Midbrain (tissue), 1 donor: ENCODE results near the gene DIS3L2.
"Not testable (repeated sequence)": the region's sequence is repeated elsewhere in the genome, so short reads cannot be mapped to it uniquely, and the experiment has no call there.

Experiments used
- DNase-seq: peaks from one replicate; lab custom pipeline; 2025; lab: John Stamatoyannopoulos, UW

Gene DIS3L2

DNA sequence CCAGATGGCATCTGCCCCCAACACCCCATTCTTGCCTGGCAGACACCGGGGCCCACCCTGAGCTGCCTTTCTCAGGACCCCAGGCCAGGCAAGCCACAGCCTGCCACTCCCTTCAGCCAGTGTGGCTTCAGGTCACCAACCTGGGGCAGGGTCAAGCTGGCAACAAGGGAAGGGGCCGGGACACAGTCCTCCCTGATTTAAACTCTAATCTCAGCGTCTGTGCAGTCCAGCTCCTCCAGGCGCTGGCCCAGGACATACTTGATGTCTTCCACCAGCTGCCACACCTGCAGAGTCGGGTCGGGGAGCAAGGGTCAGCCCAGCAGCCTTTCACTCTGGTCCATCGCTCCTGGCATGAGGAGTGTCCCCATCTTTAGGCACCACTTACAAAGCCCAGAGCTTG, 388.0 kb downstream of the DIS3L2 start:
- DNase-seq: no peak

DNA sequence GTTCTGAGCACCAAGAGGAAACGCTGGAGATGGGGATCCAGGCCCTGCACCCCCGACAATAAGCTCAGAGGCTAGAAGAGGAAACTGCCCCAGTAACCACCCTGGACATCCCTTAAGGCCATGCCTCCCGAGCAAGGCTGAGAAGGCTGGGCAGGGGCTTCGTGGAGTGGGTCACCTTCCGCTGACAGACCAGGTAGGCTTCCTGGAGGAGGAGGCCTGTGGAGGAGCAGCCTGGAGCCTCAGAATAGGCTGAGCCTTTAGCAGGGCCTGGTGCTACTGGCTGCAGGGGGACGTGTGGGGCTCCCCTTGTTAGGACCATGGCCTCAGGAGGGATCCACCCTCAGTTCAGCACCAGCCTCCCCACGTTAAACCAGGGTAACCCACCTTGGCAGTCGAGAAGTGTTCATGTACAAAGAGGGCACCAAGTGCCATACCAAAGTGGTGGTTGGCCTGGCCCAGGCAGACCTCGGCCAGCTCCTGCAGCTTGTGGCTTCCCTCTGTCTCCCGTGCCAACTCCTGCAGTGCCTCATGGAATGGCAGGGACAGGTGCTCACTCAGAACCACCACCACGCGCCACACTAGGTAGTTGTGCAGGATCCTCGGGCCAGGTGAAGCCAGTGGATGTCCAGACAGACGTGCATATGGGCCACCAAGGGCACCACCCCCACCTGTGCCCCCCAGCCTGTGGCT, 388.6 kb downstream of the DIS3L2 start:
- DNase-seq: no peak

DNA sequence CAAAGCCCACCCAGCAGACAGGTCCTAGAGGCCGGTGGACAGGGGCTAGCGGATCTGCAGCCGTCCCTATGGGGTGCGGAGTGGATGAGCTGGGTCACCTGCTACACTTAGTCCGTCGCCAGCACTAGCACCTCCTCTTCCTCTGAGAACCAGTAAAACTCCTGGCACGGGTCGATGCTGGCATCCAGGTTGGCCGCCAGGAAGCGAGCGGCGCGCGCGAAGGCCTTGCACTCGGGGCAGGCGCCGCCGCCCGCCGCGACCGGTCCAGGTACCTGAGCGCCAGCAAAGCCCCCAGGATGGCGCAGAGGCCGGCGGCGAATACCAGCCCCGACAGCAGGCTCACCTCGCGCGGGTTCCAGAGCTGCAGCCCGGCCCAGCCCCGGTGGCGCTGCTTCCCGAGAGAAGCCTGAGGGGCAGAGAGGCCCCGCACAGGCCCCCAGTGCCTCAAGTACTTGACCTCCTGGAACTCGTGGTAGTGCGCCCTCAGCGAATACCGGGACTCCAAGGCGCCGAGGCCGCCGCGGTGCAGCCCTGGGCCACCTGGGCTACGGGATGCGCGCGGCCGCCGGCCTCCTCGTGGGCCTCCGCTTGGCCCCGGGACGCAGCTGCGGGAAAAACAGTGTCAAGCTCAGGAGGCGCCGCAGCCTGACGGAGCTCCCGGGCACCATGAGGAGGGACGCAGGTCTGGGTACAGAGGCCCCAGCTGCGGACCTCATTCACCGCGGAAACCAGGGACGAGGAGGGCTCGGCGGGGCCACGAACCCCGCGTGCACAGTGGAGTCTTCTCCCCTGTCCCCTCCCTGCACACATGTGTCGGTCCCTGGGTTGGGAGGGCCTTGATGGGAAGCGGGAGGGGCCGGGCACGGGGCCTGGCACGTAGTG, 389.5 kb downstream of the DIS3L2 start:
- no peak for DNase-seq

DNA sequence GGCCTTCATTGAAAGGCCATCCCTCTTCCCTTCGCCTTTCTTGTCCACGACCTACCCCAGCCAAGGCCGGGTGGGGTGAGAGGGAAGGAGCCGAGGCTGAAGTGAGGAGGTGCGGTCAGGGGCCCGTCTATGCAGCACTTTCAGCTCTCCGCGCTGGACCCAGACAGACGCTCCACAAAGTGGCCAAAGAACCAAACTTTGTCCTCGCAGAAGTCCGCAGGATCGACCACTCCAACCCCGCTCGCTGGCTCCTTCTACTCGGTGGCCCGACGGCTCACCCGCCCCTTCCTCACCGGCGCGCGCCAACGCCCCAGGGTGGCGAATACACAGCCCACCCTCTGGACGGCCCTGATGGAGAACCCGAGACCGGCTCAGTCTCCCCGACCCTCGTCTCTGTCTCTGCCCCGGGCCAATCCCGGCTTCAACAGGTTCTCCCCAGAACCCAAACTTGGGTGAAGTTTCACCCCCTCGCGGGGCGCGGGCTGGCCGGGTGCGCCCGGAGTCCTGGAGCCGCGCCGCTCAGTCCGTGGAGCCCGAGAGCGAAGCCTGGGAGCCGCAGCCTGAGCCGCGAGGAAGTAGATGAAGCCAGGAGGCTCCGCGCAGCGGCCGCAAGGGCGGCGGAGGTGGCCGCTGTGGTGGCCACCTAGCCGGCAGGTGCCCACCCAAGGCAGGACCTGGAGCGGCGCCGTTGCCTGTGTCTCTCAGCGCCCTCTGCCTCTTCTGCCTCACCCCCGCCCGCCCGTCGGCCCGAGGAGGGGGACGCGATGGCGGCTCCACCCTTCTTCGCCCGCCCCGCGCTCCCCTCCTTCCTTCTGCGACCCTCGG, 390.4 kb downstream of the DIS3L2 start:
- DNase-seq: no peak

DNA sequence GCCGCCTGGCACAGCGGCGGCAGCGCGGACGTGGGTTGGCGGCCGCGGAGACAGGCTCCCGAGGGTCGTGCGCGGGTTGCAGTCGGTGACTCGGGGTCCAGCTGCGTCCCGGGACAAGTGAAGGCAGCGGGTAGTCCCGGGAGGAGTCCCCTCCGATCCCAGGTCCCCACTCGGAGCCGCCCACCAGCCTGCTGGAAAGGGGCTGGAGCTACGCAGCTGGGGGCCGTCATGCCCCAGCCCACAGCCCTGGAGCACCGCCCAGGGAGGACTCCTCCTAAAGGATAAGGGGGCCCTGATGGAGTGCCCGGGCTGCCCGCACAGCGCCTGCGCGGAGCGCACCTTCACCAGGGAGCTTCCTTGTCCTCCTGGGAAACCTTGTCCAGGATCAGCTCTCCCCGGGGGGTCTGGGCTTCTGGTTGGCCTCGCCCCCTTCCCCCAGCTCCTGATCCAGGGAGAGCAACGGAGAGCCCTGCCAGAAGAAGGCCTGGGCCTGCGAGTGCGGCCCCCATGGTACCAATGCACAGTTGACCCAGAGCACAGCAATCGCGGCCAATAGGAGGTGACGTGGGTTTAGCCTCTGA, 391.1 kb downstream of the DIS3L2 start:
- DNase-seq: no peak

- DNase-seq: no peak
These were observed 391.6 kb downstream of the DIS3L2 start for GRCh38 chr2:232353096-232353495.

DNA sequence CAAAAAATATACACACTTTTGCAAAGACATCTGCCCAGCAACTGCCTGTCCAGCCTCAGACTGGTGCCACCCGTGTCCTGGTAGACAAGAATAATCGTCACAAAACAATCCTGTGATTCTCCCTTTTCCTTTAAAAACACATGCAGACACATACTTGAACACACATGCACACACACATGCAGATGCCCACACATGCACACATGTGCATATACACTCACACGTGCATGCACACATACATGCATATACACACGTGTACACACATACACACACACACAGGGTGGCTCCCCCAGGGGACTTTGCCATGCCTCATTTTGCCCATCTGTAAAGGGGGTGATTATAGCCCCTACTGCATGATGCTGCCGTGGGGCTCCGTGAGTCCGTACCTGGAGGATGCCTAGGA, 392.1 kb downstream of the DIS3L2 start:
- DNase-seq: no peak

- no peak for DNase-seq
These were observed 392.6 kb downstream of the DIS3L2 start for GRCh38 chr2:232354069-232354468.

DNA sequence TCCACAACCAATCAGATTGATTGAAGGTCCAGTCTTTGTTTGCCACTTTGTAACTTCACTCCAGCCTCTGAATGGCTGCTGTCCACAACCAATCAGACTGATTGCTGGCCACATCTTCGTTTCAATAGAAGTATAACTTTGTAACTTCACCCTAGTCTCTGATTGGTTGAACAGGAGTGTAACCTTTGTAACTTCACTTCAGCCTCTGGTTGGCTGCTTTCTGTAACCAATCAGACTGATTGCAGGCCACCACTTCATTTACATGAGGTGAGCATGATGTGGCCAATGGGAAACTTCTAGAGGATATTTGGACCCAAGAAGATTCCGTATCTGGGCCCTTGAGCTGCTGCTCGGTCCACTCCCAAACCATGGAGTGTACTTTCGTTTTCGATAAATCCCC, 400.1 kb downstream of the DIS3L2 start:
- no peak for DNase-seq

DNA sequence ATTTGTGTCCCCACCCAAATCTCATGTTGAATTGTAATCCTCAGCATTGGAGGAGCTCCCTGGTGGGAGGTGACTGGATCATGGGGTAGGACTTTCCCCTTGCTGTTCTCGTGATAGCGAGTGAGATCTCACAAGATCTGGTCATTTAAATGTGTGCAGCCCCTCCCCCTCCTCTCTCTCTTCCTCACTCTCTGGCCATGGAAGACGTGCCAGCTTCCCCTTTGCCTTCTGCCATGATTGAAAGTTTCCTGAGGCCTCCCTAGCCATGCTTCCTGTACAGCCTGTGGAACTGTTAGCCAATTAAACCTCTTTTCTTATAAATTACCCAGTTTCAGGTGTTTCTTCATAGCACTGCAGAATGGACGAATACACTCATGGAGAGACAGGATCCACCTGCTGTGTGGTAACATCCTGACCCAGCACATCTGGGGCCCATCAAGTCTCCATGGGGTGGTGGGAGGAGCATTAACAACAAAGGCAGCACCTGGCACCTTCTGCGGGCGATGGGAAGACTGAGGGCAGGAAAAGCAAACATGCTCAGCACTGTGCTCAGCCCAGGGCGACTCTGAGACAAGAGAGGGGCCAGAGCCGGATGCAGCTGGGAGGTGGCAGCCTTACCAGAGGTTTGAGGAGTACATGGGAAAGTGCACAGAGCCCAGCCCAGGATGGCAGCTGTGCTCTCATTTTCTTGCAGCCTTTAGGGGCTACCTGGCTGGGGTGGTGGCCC, 400.8 kb downstream of the DIS3L2 start:
- DNase-seq: no peak

DNA sequence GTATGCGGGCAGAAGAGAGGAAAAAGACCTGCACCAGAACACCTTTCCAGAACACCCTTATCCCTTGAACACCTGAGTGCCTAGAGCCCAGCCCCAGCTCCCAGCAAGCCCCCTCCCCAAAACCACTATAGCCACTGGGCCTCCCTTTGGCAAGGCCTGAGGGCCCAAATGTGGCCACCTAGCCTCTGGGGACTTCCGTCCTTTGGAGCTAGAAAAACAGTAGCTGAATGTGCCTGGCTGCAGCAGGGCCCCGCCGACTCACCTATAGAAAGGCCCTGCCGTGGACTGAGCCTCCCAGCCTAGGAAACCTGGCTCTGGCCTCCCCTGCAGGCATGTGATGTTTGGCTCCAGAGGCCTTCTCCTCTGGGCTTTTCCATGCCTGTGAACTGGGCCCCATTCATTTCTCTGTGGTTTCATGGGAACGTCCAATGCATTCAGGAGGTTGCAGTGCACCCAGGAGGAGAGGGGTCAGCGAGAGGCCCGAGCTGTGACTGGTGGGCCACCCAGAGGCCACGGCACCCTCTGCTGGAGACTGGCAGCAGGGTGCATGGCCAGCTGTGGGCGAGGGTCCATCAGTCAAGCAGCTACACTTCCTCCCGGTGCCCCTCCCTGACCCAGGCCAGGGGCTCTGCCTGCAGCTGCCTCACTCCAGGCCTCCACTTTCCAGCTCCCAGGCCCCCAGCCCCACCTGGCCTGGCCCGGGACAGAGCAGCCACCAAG, 401.7 kb downstream of the DIS3L2 start:
- DNase-seq: not testable (repeated sequence)

GRCh38 chr2:232363784-232364615, 402.5 kb downstream of the DIS3L2 start:
- DNase-seq: no peak

- DNase-seq: not testable (repeated sequence)
These were observed 403.5 kb downstream of the DIS3L2 start for GRCh38 chr2:232364806-232365594.

DNA sequence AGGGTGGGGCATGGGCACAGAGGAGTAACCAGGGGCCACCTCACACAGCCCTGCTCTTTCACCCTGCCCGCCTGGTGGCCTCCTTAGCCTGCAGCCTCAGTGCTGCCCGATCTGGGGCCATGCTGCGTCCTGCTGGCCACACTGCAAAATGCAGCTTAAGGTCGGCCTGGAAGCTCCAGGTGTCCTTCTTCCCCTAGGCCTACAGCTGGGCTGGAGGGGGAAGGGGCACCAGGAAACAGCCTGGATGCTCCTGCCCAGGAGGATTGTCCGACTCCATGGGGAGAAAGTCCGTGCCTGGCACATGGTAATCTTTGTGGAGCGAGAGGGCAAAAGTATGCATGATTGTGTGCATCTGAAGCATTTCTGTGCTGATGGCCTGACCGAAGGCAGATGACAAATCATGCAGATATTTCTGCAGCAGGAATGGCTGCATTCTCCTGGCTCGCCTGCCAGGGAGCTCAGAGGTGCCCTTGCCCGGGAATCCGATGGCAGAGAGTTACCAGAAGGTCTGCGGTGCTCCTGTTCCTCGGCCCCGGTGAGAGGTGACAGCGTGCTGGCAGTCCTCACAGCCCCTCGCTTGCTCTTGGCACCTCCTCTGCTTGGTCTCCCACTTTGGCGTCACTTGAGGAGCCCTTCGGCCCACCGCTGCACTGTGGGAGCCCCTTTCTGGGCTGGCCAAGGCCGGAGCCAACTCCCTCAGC, 404.3 kb downstream of the DIS3L2 start:
- no peak for DNase-seq

- DNase-seq: not testable (repeated sequence)
These were observed 404.9 kb downstream of the DIS3L2 start for GRCh38 chr2:232366461-232366860.

DNA sequence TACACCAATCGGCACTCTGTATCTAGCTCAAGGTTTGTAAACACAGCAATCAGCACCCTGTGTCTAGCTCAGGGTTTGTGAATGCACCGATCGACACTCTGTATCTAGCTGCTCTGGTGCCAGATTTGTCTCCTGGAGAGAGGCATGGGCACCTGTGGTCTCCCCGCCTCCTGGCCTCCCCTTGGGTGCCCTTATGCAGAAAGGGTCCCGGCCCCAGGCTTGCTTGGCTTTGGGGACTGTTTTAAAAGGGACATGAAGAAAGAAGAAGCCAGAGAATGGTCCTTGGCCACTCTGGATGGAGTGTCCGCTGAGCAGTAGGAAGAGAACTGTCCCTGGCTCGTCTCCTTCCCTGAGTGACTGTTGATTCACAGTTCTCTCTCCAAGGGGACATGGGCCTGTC, 405.5 kb downstream of the DIS3L2 start:
- DNase-seq: no peak

- DNase-seq: no peak
These were observed 406.2 kb downstream of the DIS3L2 start for GRCh38 chr2:232367591-232368233.

GRCh38 chr2:232368311-232368731, 406.8 kb downstream of the DIS3L2 start:
- no peak for DNase-seq
